ENCODE results near the gene CLEC2L. TPM values are rescaled to one million over a fixed set of nuclear protein-coding genes. Genes with fewer than 3 reads are reported as not detected.

The CLEC2L gene
- polyA plus RNA-seq, 4 donors = 0.66 to 1.7 (median 1.1) TPM

DNA sequence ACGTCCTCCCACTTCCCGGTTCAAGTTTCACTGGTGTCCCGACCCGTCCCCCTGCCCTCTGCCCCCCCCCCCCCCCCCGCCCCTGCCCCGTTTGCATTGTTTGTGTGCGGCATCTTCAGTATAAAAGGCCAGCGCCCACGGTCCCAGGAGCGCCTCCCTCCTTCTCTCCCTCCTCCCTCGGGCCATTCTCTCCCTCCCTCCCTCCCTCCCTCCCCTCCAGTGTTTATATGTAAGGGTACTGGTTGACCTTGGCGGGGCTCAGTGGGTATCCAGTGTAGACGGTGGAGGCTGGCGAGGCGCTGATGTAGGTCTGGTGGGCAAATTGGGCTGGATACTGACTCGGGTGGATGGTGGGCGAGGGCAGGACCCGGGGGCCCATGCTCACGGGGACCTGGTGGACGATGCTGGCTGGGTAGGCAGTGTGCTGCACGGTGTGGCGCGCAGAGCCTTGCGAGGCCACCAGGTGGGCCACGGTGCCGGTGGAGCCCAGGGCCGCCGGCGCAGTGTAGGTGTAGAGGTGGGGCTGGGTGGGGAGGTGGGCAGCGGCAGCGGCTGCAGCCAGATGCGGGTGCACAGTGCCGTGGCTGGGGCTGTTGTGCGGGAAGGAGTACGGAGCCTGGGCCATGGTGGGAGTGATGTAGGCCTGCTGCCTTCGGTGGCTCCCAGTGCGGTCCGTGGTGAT, 49.4 kb downstream of the CLEC2L start:
- DNase-seq (ENCODE audit: low read depth in 4 of 4, low spot score in 3 of 4) = no peak

DNA sequence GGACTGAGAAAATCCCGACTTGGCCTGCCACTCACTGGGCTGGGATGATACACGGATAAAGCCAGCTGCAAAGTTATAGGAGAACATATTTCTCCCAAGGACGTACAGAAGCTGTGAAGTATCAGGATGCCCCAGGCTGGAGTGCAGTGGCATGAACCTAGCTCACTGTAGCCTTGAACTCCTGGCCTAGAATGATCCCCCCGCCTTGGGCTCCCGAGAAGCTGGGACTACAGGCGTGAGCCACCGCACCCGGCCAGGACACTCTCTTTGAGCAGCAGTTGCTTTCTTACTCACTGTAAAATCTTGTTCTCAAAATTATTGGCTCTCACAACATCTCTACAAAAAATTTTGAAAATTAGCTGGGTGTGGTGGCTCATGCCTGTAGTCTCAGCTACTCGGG, 50.4 kb downstream of the CLEC2L start:
- DNase-seq (ENCODE audit: low read depth in 4 of 4, low spot score in 3 of 4) = no peak

DNA sequence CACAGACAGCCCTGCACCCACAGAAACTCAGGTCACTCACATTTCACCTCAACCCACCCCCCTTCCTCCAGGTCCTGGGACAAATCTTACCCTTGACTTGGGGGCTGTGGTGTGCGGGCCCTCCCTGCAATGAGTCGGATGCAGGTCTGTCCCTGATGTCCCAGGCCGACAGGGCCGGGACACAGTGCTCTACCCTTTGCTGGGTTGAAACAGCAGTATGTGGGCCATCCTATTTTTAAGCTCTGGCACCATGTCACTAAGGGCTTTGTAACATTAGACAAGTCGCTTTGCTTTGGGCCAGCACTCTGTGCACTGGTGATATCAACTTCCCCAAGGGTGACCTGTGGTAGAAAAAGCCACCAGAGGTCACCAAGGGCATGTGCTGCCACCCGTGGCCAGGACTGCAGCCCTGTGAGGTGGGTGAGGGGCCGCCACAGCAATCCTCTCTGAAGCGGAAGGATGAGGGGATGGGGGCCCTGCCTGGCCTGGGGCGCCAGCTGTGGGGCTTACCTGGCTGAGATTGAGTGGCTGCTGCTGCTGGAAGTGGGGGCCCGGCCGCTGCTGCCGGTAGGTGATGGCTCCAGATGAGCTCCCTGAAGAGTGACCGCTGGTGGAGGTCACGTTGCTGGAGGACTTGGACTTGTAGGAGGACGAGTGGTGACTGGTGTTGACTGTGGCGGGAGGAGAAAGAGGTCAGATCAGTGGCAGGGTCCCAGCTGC, 51.3 kb downstream of the CLEC2L start:
- no peak for DNase-seq (ENCODE audit: low read depth in 4 of 4, low spot score in 3 of 4)

DNA sequence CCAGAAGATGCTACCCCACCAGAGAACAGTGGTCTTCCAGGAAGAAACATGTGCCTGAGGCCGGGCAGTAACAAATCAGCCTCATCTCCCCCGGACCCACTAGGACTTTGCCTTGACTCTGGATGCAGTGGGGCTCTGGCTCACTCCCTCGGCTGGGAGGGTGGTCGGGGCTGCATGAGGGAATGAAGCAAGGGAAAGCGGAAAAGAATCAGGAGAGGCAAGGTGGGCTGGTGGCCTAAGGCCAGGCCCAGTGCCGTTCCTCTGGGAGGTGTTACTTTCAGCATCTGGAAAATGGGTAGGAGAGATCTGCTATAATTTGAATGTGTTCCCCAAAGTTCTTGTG, 51.8 kb downstream of the CLEC2L start:
- DNase-seq (ENCODE audit: low read depth in 4 of 4, low spot score in 3 of 4) = no peak

DNA sequence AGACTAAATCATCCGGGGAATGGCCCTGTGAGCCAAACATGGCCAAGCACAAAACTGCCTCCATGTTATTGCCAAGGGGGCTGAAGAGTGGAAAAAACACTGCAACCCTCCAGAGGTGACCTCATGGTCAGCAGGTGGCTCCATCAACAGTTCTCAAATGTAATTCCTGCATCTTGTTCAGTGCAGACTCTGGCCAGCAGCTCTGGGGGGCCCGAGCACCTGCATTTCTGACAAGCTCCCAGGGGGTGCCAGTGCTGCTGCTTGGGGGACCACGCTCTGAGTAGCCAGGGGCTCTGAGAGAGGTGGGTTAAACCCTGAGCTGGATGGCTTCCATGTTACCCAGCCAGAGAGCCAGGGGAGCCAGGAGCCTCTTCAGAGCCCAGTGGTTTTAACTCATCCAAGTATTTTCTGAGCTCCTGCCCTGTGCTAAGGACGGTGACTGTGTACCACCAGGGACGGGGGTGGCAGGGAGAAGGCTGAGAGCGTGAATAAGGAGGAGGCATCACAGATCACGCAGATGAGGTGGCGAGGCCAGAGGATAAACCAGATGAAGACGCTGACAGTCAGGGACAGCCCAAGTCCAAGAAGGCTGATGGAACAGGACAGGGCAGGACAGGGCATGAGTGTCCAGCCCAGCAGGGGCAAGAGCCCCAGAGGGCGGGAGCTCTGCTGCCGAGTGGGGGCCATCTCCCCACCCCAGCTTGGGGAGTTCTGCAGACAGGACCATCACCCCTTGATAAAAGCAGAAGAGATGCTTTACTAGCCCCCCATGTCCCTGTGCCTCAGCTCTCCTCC, 52.9 kb downstream of the CLEC2L start:
- no peak for DNase-seq (ENCODE audit: low read depth in 4 of 4, low spot score in 3 of 4)

DNA sequence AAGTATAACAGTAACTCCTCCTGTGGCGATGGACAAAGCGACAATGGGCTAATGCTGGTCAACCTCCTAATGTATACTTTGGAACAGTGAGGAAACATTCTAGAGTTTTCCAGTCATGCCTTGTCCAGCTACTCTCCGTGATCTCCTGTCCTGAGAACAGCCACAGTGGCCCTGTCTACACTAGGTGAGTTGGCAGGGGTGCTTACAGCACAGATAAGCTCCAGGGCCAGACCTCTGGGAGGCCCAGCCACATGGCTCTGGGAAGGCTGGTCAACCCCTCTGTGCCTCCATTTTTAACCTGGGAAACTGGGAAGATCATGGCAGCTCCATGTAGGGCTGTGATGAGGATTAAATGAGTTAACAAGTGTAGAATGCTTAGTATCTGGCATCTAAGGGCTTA, 57.0 kb downstream of the CLEC2L start:
- no peak for DNase-seq (ENCODE audit: low read depth in 4 of 4, low spot score in 3 of 4)

DNA sequence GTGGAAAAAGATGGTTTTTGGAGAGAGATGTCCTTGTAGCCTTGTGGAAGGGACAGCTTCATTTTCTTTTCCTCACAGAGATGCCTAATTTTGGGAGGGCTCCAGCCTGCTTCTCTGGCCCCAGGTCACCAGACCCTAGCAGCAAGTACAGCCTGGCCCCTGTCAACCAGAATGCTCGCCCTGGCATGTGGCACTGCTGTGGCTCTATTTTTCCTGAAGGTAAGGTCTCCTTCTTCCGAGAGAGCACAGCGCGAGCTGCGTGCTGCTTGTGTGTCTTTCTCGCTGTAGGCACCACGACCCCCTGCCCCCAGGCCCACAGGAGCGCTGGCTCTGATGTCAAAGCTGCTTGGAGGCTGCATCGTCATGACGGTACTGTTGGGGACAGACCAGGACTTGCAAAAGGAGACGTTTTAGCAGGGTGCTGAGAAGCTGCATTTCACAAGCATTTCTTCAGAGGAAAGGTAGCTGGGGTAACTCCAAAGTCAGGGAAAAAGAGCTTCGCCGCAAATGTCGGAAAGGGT, 58.7 kb downstream of the CLEC2L start:
- DNase-seq (ENCODE audit: low read depth in 4 of 4, low spot score in 3 of 4) = no peak

DNA sequence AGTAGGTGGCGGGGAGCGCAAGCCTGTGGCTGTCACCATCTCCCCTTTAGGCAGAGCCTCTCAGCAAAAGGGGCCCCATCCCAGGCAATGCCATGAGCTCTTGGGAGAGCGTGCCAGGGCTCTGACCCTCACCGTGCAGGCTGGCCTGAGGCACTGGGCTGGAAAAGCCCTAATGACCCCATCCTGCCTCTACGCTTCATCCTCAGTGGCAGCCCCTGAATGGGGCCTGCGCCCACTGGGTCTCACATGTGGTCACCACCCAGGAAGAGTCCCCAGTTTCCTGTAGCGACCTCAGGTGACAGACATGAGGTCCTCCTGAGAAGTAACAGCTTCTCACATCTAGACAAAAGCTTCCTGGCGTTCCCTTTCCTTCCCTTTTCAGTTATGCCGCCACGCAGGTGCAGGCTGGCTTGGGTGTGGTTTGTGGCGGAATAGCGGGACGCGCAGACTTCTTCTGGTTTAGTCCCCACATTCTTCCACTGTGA, 59.2 kb downstream of the CLEC2L start:
- no peak for DNase-seq (ENCODE audit: low read depth in 4 of 4, low spot score in 3 of 4)

DNA sequence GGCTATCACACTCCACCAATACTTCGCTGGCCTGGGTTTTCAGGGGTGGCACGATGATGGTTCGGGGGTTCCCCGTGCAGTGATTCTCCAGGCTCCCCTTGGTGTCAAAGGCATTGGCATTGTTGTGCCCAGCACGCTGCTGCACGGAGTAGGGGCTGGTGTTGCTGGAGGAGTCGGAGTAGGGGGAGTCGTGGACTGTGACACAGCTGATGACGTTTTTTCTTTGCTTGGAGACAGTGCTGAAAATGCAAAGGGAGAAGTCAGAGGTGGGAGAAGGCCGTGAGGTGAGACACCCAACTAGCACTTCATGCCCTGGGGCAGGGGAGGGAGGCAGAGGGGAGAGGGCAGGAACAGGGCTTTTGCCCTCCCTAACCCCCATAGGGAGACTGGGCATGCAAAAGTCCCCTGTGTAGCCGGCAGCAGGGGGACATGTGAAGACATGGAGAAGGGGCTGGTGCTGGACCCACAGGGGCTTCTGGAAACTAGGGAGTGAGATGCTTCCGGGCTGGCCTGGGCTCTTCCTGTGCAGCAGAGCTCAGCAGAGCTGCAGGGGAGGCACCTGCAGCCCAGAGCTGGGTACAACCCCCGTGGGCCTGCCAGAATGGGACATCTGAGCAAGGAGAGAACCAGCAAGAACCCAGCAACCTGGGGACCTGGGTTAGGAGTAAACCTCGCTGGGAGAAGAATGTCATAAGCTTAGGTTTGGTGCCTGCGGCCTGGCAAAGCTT, 60.5 kb downstream of the CLEC2L start:
- no peak for DNase-seq (ENCODE audit: low read depth in 4 of 4, low spot score in 3 of 4)

DNA sequence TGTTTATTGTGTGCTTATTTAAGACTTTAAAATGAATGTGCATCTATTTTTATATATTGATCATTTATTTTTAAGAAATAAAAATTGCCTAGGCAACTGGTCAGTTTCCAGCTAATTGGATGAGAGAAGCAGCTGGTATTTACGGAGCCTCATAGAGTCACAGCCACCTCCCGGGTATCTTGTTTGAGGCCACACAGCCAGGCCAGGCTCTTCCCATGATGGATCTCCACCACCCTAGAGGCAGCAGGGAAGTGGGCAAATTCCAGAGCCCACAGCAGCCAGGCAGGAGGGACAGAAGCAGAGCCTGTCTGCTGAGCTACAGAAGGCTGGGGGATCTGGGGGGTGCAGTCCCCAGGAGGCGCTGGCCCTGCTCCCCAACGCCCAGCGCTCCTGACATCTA, 61.6 kb downstream of the CLEC2L start:
- DNase-seq (ENCODE audit: low read depth in 4 of 4, low spot score in 3 of 4) = no peak

DNA sequence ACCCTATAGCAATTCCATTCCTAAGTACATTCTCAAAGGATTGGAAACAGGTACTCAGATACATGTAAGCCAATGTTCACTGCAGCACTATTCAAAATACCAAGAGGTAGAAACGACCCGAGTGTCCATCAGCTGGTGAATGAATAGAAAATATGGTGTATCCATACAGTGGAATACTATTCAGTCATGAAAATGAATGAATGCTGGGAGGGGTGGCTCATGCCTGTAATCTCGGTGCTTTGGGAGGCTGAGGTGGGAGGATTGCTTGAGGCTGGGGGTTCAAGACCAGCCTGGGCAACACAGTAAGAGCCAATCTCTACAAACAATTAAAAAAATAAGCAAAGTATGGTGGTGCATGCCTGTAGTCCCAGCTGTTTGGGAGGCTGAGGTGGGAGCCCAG, 62.8 kb downstream of the CLEC2L start:
- DNase-seq (ENCODE audit: low read depth in 4 of 4, low spot score in 3 of 4) = no peak

DNA sequence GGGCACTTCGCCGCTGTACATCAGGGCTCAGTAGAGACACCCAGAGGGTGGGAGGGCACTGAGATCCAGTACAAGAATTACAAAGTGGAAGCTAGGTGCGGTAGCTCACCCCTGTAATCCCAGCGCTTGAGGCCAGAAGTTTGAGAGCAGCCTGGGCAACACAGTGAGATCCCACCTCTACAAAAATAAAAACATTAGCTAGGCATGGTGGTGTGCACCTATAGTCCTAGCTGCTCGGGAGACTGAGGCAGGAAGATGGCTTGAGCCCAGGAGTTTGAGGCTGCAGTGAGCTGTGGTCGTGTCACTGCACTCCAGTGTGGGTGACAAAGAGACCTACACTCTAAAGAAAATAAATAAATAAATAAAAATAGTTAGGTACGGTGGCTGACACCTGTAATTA, 64.0 kb downstream of the CLEC2L start:
- no peak for DNase-seq (ENCODE audit: low read depth in 4 of 4, low spot score in 3 of 4)

DNA sequence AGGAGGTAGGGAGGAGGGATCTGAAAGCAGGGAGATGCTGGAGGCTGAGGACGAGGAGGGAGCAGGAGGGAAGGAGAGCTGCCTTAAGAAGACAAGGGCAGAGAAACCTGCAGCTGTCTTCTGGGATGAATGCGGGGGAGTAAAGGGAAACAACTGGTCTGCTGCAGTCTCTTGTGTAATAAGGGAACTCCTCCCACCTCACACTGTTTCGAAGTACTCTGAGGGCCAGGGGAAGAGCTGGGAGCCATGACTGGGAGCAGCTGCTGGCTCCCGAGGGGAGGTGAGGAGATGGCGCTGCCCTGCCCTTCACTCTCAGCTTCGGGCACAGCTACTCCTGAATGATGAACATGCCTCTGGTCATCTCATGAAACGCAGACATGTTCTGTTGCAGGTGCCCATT, 65.1 kb downstream of the CLEC2L start:
- DNase-seq (ENCODE audit: low read depth in 4 of 4, low spot score in 3 of 4) = peak in 3 of 4 donors; percentile 39 to 62 (median 55)

DNA sequence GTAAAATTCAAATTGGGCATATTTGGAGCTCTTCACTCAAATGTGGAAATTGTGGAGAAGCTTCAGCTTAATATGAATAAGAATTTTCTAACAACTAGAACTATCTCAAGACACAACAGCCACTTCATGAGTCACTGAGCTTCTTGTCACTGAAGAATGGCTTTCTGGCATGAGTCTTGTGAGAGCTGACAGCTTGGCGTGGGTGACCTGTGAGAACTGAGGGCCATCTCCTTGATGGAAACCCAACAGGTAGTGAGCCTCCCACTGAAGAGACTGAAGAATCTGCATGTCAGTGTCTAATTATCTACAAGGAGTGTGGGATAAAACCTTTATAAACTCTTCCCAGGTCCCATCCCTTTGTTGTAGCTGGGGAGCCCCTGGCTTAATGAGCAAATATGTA, 66.0 kb downstream of the CLEC2L start:
- DNase-seq (ENCODE audit: low read depth in 4 of 4, low spot score in 3 of 4) = no peak

DNA sequence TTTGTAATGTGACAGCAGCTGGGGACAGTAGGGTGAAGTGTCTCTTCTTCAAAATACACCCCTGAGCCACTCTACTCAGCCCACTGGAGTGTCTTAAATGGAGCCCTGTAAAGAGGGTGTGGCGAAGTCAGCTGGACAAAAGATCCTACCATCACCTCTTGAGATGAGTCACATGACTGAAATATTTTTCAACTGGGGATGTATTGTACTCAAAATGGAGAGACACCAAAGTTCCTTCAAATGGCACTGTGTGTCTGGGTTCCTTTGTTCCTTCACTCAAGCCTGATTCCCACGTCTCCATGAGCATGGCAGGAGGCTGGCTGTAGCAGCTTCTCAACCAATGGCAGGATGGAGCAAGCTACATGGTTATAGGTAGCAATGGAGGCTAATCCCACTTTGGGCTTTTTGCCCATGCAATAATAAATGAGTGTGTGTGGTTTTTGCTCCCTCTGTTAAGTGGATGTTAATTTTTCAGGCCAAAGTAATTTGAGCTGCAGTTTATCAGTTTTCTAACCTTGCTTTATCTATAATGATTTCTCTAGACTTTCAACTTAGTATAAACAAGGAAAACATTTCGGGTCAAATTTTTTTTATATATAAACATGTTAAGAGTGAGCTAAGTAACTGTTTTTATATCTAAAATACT, 68.2 kb downstream of the CLEC2L start:
- no peak for DNase-seq (ENCODE audit: low read depth in 4 of 4, low spot score in 3 of 4)

DNA sequence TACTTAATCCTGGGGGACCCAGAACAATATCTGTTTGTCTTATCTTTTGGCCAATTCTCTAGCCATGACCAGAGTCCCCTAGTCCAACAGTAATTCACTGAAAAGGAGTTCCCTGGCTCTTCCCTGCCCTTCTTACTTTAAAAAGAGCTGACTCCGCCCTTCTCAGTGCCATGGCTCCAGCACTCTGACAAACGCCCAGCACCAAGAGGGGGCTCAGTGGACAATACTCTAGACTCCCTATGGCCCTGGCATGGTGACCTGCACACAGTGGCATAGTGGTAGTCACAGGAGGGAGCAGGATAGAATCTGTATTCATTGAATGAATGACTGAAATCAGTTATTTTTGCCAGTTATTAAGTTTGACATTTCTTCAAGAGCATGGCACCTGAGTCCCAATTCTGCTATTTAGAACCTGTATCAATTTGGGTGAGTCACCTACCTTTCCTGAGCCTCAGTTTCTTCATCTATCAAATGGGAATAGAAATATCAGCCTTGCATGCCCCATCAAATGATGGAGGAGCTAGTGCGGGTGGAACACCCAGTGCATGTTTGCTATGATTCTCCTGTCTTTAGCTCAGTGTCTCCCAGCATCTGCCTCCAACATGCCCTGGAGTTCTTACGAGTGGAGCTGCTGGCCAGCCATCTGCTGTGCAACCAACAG, 69.4 kb downstream of the CLEC2L start:
- no peak for DNase-seq (ENCODE audit: low read depth in 4 of 4, low spot score in 3 of 4)

DNA sequence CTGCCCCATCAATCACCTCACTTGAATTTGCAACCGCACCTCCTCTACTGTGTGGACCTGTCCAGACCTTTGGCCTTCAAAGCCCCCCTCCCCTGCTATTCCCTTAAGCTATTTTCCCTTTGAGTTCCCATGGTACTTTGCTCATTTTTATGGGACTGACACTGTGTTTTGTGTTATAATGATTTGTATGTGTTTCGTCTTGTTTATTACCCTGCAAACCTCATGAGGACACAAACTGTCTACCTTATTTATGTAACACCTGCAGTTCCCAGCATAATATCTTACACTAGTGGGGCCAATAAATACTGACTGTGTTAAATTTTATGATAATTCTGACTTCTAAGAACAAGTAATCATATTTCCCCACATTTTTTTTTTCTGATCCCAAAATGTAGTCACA, 70.6 kb downstream of the CLEC2L start:
- DNase-seq (ENCODE audit: low read depth in 4 of 4, low spot score in 3 of 4) = no peak
